NCI-H2081 treated with DMSO at 0.1 percent for 48 hours (cell line): ENCODE measurements around the gene PBX2.
"Not testable (repeated sequence)": the region's sequence is repeated elsewhere in the genome, so short reads cannot be mapped to it uniquely, and the experiment has no call there.

Source experiments
- DNase-seq: peaks from one replicate; lab custom pipeline; 2025; lab: John Stamatoyannopoulos, UW

The PBX2 gene

DNA sequence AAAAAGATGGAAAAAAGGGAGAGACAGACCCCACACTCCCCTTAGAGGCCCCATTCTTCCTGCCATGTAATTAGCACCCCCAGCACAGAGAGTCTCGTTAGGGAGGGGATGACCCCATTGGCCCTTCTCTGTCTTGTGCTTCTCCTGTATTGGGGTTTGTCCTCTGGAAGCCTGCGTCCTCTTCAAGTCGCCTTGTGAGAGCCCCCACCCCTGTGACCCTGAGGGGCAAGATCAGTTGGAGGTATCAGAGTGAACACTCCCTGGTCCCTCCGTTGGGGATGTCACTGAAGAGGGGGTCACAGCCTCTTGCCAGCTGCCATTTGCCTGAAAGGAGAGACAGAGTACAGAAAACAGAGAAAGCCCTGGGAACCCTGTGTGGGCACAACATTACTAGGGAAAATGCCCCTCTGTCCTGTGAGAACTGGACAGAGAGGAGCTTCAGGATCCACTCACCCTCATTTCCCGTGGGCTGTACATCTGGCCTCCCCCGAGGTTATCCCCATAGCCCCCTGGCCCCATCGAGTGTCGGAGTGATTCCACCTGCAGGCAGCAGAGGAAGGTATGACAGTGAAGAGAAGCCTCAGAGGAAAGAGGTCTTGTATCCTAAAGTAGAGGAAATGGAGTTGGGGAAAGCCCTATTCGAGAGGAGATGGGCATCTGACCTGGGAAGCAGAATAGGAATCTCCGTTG, 3.7 kb downstream of the PBX2 start:
- DNase-seq = not testable (repeated sequence)

DNA sequence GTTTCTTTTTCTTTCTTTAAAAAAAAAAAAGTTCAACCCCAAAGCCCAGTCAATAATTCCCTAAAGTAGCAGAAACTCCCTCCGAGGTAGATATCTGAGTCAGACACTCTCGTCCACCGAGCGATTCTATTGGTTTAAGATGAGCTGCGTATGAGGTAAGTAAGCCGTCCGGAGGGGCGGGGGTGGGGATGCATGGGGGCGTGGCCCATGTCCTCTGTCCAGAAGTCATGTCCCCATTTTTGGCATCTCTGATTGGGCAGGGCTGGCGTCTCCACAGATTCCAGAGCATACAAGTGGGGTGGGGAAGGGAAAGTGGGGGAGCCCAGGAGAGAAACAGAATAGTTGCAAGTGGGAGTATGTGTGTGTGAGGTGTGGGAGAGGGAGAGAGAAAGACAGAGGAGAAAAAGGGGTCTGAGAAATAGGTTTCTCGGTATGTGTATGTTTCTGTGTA, 4.3 kb downstream of the PBX2 start:
- not testable (repeated sequence) for DNase-seq

GRCh38 chr6:32184084-32184640, 5.8 kb downstream of the PBX2 start, which contains the start of gene AGER:
AGER (minus strand) TSS chr6:32184253; CDS start chr6:32184222, 31 bp downstream.
- DNase-seq = no peak

GRCh38 chr6:32183483-32184083, 6.4 kb downstream of the PBX2 start:
- no peak for DNase-seq

DNA sequence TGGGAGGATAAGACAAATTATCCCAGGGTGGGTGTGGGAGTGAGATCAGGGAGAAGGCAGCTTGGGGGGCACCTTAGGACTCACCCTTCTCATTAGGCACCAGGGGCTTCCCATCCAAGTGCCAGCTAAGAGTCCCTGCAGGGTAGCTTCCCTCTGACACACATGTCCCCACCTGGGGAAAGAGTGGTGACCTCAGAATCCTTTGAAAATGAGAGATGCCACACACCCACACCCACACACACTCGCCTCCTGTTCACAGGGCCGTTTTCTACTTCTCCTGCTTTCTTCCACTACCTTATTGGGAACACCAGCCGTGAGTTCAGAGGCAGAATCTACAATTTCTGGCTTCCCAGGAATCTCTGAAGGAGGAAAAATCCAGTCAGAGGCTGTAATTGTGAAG, 7.0 kb downstream of the PBX2 start:
- no peak for DNase-seq

DNA sequence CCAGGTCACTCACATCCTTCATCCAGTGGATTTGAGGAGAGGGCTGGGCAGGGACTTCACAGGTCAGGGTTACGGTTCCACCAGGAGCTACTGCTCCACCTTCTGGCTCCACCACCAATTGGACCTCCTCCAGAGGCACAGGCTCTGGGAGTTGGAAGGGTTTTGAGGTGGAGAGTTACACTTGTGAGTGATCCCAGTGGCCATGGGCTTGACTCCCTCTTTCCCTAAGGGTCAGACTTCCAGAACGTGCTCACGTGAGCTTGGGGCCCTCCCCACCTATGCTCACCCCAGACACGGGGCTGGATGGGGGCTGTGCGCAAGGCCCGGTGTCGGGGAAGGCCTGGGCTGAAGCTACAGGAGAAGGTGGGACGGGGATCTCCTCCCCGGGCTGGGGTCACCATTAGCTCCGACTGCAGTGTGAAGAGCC, 7.4 kb downstream of the PBX2 start:
- DNase-seq = no peak

- no peak for DNase-seq
Measured at GRCh38 chr6:32181915-32182529, 8.0 kb downstream of the PBX2 start.

DNA sequence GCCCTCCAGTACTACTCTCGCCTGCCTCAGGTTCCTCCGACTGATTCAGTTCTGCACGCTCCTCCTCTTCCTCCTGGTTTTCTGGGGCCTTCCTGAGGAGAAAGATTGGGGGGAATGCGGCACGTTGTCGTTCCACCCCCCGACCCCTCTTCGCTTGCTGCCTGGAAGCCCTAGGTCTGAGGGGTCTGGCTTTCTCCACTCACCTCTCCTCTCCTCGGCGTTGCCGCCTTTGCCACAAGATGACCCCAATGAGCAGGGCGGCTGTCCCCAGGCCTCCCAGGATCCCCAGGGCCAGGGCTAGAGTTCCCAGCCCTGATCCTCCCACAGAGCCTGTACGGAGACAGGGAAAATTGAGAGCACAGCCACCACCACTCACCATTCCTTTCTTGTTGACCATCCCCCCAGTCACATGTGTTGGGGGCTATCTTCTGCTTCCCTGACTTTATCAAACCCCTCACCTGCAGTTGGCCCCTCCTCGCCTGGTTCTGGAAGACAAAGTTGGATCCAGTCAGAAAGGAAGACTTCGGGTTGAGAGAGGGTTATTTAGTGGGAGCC, 8.8 kb downstream of the PBX2 start:
- no peak for DNase-seq

DNA sequence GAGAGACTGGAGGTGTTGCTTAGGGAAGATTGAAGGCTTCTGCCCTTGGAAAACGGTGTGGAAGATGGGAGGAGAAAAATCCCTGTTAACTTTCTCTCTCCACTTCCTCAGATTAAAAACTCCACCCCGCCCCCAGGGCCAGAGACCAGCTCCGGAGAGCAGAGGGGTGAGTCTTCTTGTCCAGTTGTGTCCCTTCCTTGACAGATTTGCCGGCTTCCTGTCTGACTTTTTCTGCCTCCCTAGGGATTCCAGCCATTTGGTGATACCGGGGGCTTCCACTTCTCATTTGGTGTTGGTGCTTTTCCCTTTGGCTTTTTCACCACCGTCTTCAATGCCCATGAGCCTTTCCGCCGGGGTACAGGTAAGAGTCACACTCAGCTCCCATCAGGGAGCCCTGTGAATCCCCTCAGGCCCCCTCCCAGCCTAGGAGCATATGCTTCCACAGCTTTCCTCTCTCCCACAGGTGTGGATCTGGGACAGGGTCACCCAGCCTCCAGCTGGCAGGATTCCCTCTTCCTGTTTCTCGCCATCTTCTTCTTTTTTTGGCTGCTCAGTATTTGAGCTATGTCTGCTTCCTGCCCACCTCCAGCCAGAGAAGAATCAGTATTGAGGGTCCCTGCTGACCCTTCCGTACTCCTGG, 10.1 kb downstream of the PBX2 start:
- no peak for DNase-seq

- DNase-seq = no peak
Measured at GRCh38 chr6:32178547-32179440, 11.2 kb downstream of the PBX2 start.

- peak; percentile 99 for DNase-seq
Measured at GRCh38 chr6:32177788-32178546, 12.0 kb downstream of the PBX2 start, which contains the start of gene RNF5. RNF5 (plus strand) TSS chr6:32178405; CDS start chr6:32178512, 107 bp downstream.

DNA sequence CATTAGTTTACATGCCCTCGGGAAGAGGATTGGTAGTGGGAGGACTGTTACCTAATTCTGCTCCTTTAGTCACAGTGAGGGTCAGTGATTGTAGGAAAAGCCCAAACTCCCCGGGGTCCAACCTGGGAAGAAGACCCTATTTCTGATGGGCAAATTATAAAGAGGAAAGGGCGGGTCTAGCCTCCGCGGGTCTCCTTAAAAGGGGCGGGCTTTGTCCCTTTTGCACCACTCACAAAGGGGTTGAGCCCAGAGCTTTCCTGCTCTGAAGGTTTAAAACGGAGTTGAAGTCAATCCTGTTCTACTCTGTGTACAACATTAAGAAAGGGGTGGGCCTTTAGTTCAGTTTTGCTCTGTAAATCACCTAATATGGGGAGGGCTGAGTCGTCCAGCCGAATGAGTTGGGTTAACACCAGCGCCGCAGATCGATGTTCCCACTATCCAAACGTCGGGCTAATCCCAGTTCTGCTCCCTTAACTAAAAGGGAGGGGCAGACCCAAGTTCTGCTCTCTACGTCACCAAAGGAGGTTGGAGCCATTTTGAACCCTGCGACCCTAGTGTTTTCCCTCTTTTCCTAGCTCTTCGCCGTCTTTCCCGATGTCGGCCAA, 12.7 kb downstream of the PBX2 start:
- peak; percentile 43 for DNase-seq

- no peak for DNase-seq
Measured at GRCh38 chr6:32176476-32177182, 13.4 kb downstream of the PBX2 start.

DNA sequence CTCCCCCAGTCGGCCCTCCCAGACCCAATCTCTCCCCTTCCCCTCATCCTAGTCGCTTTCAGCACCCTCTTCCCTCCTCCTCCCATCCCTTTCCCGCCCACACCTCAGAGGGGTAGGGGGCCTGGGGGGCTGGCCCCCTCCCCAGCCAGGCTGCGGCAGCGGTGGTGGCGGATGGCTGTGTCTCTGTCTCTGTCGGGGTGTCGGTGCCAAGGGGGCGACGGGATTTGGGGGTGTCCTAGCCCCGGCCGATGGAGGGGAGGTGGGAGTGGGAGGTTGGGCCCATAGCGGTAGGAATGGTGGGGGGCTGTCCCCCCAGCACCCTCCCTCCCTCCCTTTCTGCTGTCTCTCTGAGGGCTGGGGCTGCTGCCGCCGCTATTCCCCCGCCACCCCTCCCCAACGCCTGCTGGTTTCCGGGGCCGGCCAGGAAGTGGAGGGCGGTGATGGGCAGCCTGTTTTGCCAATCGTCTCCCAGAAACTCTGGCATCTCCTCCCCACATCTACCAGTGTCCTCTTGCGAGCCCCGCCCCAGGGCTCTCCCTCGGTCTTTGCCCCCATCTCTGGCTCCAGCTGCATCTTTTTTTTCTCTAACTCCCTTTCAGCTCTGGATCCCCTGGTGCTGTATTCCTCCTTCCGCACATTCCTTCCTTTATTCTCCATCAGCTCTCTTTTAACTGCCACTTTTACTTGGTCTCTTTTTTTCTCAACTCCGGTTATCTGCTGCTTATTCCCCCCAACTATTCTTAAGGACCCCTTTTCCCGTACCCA, 14.1 kb downstream of the PBX2 start, which contains the start of gene AGPAT1:
TSS of gene AGPAT1 (minus strand) at position 374 of the 765 bp plus-strand sequence. CDS start 4,588 bp downstream, outside the sequence.
- DNase-seq = peak; percentile 75

- no peak for DNase-seq
Measured at GRCh38 chr6:32175322-32175710, 14.7 kb downstream of the PBX2 start.

DNA sequence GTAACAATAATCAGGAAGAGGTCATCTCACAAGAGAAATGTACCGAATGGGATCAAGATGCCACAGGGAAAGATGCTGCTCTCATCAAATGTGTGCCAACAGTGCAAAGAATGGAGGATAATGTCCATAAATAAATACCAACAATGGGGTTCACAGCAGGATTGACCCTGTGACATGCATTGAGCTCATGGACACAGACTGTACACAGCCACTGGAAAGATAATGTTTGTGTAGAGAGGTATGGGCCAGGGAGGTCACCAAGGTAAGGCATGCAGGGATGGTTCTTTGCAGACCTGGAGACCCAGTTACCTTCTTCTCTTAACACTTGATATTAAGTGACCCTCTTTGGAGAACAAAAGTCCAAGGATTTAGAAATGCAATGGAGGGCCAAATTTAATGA, 15.6 kb downstream of the PBX2 start:
- DNase-seq = no peak

GRCh38 chr6:32173051-32173727, 16.8 kb downstream of the PBX2 start:
- DNase-seq = no peak

DNA sequence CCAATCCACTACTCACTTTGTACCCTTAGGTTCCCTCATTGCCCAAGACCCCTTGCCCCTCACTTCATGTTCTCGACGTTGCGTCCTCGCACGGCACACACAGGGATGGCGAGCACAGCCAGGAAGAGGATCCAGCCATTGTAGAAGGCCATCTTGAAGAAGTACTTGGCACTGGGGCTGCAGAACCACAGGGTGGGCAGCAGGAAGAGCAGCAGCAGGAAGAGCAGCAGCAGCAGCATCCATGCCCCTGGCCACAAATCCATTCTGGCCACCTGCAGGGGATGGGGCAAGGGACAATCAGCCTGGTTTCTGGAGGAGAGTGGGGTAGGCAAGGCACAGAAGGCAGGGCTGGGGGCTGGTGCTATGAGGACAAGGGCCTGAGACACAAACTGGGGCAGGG, 18.8 kb downstream of the PBX2 start:
- DNase-seq = no peak
